ENCODE results near the gene SKI.

The SKI gene

GRCh38 chr1:2209400-2210083 lies 18.6 kb upstream of the SKI start:
- DNase-seq (ENCODE audit: low read depth), result no peak

- no peak for DNase-seq (ENCODE audit: low read depth)
Observed at GRCh38 chr1:2210084-2210653, 17.9 kb upstream of the SKI start.

GRCh38 chr1:2210786-2211185 lies 17.3 kb upstream of the SKI start:
- no peak for DNase-seq (ENCODE audit: low read depth)

- no peak for DNase-seq (ENCODE audit: low read depth)
Observed at GRCh38 chr1:2212274-2212531, 15.9 kb upstream of the SKI start.

- DNase-seq (ENCODE audit: low read depth), result no peak
Observed at GRCh38 chr1:2212532-2213491, 15.3 kb upstream of the SKI start.

GRCh38 chr1:2213576-2214505 lies 14.3 kb upstream of the SKI start:
- no peak for DNase-seq (ENCODE audit: low read depth)

- DNase-seq (ENCODE audit: low read depth), result no peak
Observed at GRCh38 chr1:2214541-2215241, 13.4 kb upstream of the SKI start.

GRCh38 chr1:2215329-2215728 lies 12.8 kb upstream of the SKI start:
- DNase-seq (ENCODE audit: low read depth), result no peak

GRCh38 chr1:2215909-2216766 lies 12.0 kb upstream of the SKI start:
- DNase-seq (ENCODE audit: low read depth), result no peak

GRCh38 chr1:2216767-2217058 lies 11.4 kb upstream of the SKI start:
- no peak for DNase-seq (ENCODE audit: low read depth)

- no peak for DNase-seq (ENCODE audit: low read depth)
Observed at GRCh38 chr1:2221271-2221670, 6.8 kb upstream of the SKI start.

- no peak for DNase-seq (ENCODE audit: low read depth)
Observed at GRCh38 chr1:2224170-2224584, 3.9 kb upstream of the SKI start.

- no peak for DNase-seq (ENCODE audit: low read depth)
Observed at GRCh38 chr1:2224631-2225428, 3.3 kb upstream of the SKI start.

GRCh38 chr1:2226525-2227345 lies 1.4 kb upstream of the SKI start:
- DNase-seq (ENCODE audit: low read depth), result no peak

- peak; percentile 96 for DNase-seq (ENCODE audit: low read depth)
Observed at GRCh38 chr1:2227346-2228156, 568 bp upstream of the SKI start.

- no peak for DNase-seq (ENCODE audit: low read depth)
Observed at GRCh38 chr1:2228694-2229036, 546 bp downstream of the SKI start.

- no peak for DNase-seq (ENCODE audit: low read depth)
Observed at GRCh38 chr1:2229037-2229864, 1.1 kb downstream of the SKI start.

Data from activated T-helper 1 cell treated with Interleukin-2 at 50 U/mL for 16 hours (primary cell).